Liver (tissue), 9 donors: ENCODE data around the gene WDR45B. TPM values are rescaled to one million over a fixed set of nuclear protein-coding genes. Genes with fewer than 3 reads are reported as not detected.

ENCODE experiments used
- DNase-seq: peaks from one replicate; pipeline ENCODE4 v3.0.0-alpha.2; 2017; ENCODE audit warnings: low spot score
- H3K27ac ChIP-seq, 2 donors: one replicate each; pipeline ENCODE4 v1.7.0; 2013; ENCODE audit warnings: inconsistent platforms in 2 of 2, low read length in 2 of 2, control low read depth in 1 of 2, low read depth in 1 of 2, mild to moderate bottlenecking in 1 of 2
- H3K27me3 ChIP-seq, 4 donors: one replicate each; pipeline versions ENCODE4 v1.6.1 to v1.7.0; 2013; ENCODE audit warnings: low read length in 3 of 4, inconsistent platforms in 1 of 4, mild to moderate bottlenecking in 1 of 4, moderate library complexity in 1 of 4; ENCODE audit not compliant: control insufficient read depth in 4 of 4, insufficient read depth in 4 of 4
- H3K36me3 ChIP-seq, 4 donors: one replicate each; pipeline versions ENCODE4 v1.6.1 to v1.7.0; 2013; ENCODE audit warnings: low read length in 3 of 4, mild to moderate bottlenecking in 3 of 4, low read depth in 1 of 4, moderate library complexity in 1 of 4; ENCODE audit not compliant: control insufficient read depth in 4 of 4, insufficient read depth in 3 of 4
- H3K4me1 ChIP-seq, 4 donors: one replicate each; pipeline versions ENCODE4 v1.6.1 to v1.7.0; 2013; ENCODE audit warnings: low read length in 3 of 4, mild to moderate bottlenecking in 3 of 4, moderate library complexity in 1 of 4; ENCODE audit not compliant: control insufficient read depth in 4 of 4, insufficient read depth in 4 of 4
- H3K4me3 ChIP-seq, 3 donors: one replicate each; pipeline versions ENCODE4 v1.6.1 to v1.7.0; 2013; ENCODE audit warnings: low read length in 3 of 3, control low read depth in 1 of 3, low read depth in 1 of 3, mild to moderate bottlenecking in 1 of 3
- H3K9ac ChIP-seq, 2 donors: one replicate each; pipeline ENCODE4 v1.7.0; 2013; ENCODE audit warnings: low read length in 2 of 2, mild to moderate bottlenecking in 2 of 2, moderate library complexity in 2 of 2, control low read depth in 1 of 2, low read depth in 1 of 2
- H3K9me3 ChIP-seq, 4 donors: one replicate each; pipeline versions ENCODE4 v1.6.1 to v1.7.0; 2013; ENCODE audit warnings: low read length in 3 of 4; ENCODE audit not compliant: control insufficient read depth in 4 of 4
- ATF3 ChIP-seq: IDR thresholded peaks from 2 replicates; pipeline ENCODE4 v1.6.1; 2016; ENCODE audit warnings: antibody characterized with exemption
- CTCF ChIP-seq: fragments of 150-350 bp; IDR thresholded peaks from 2 replicates; pipeline ENCODE4 v1.5.1; 2017; ENCODE audit warnings: improper control_type of control experiment, low read depth, low read length; ENCODE audit not compliant: missing input control
- EGR1 ChIP-seq, 2 donors: IDR thresholded peaks; 2 replicates each; pipeline ENCODE4 v1.6.1; 2016 to 2018; ENCODE audit warnings: antibody characterized with exemption in 2 of 2, low read depth in 2 of 2
- FOXA1 ChIP-seq: IDR thresholded peaks from 2 replicates; pipeline ENCODE4 v1.6.1; 2016; ENCODE audit warnings: antibody characterized with exemption
- FOXA2 ChIP-seq: IDR thresholded peaks from 2 replicates; pipeline ENCODE4 v1.6.1; 2016; ENCODE audit warnings: antibody characterized with exemption
- GABPA ChIP-seq, 2 donors: IDR thresholded peaks in 1 of 2; conservative IDR thresholded peaks in 1 of 2; 2 replicates each; pipeline ENCODE4 v1.6.1; 2016; ENCODE audit warnings: antibody characterized with exemption in 2 of 2, mild to moderate bottlenecking in 1 of 2, moderate library complexity in 1 of 2
- HNF4A ChIP-seq, 2 donors: conservative IDR thresholded peaks; 2 replicates each; pipeline ENCODE4 v1.6.1; 2016; ENCODE audit warnings: antibody characterized with exemption in 2 of 2, mild to moderate bottlenecking in 2 of 2
- HNF4G ChIP-seq: IDR thresholded peaks from 2 replicates; pipeline ENCODE4 v1.6.1; 2016; ENCODE audit warnings: antibody characterized with exemption
- JUND ChIP-seq, 2 donors: IDR thresholded peaks; 2 replicates each; pipeline ENCODE4 v1.6.1; 2016; ENCODE audit warnings: antibody characterized with exemption in 2 of 2
- MAX ChIP-seq: IDR thresholded peaks from 2 replicates; pipeline ENCODE4 v1.6.1; 2016; ENCODE audit warnings: antibody characterized with exemption
- NR2F2 ChIP-seq: IDR thresholded peaks from 2 replicates; pipeline ENCODE4 v1.6.1; 2016; ENCODE audit warnings: antibody characterized with exemption
- RAD21 ChIP-seq, 2 donors: IDR thresholded peaks; 2 replicates each; pipeline ENCODE4 v1.6.1; 2016; ENCODE audit warnings: antibody characterized with exemption in 2 of 2, mild to moderate bottlenecking in 2 of 2
- REST ChIP-seq: IDR thresholded peaks from 2 replicates; pipeline ENCODE4 v1.6.1; 2016; ENCODE audit warnings: antibody characterized with exemption, mild to moderate bottlenecking
- RXRA ChIP-seq, 2 donors: IDR thresholded peaks; 2 replicates each; pipeline ENCODE4 v1.6.1; 2017 to 2018; ENCODE audit warnings: antibody characterized with exemption in 2 of 2, mild to moderate bottlenecking in 1 of 2
- SP1 ChIP-seq: IDR thresholded peaks from 2 replicates; pipeline ENCODE4 v1.6.1; 2018; ENCODE audit warnings: antibody characterized with exemption, mild to moderate bottlenecking
- TAF1 ChIP-seq: conservative IDR thresholded peaks from 2 replicates; pipeline ENCODE4 v1.6.1; 2016; ENCODE audit warnings: antibody characterized with exemption, mild to moderate bottlenecking
- YY1 ChIP-seq: IDR thresholded peaks from 2 replicates; pipeline ENCODE4 v1.6.1; 2016; ENCODE audit warnings: antibody characterized with exemption, mild to moderate bottlenecking
- WGBS: extraction: QIAGEN DNeasy Blood & Tissue Kit; methylation state at CpG from one replicate; pipeline ENCODE4 v1.1.7; 2013; 5-methylcytosine and 5-hydroxymethylcytosine counted together
- polyA plus RNA-seq, 2 donors: library from polyadenylated mRNA; stranded (reverse) in 1 of 2; unstranded in 1 of 2; fragments of 200-250 nt in 1 of 2; fragments of >200 nt in 1 of 2; fragmentation: Nextera tagmentation in 1 of 2; extraction: Ambion mirVana in 1 of 2; gene quantifications; one replicate each; pipeline versions ENCODE4 v1.2.1 to v1.2.3, GENCODE V29; 2013 to 2015
- total RNA-seq, 2 donors: library from RNA; depleted of rRNA; stranded (reverse); fragments of >200 nt; gene quantifications; one replicate each; pipeline ENCODE4 v1.2.3, GENCODE V29; 2014
- donor health status: healthy.
- donor health status: healthy.
- donor health status: healthy.
- donor health status: healthy.
- donor health status: healthy.

The WDR45B gene
- total and polyA plus RNA-seq, 4 donors = 25.4 to 40.9 (median 29.2) TPM

- H3K9ac ChIP-seq = no peak overlapping the region
- no peak for DNase-seq
- H3K4me3 ChIP-seq = no peak overlapping the region
- H3K9me3 ChIP-seq = no peaks in the 10 kb centered on the region
- H3K36me3 ChIP-seq = peaks cover 0 to 21% (median 6%) of the 10 kb centered on the region in 4 donors
- WGBS = 97% methylated on average over 36 of the region's 36 CpGs
- H3K4me1 ChIP-seq = peaks cover 0 to 6% (median 4%) of the 10 kb centered on the region in 4 donors
- no peaks in the 10 kb centered on the region for H3K27me3 ChIP-seq
- TF ChIP-seq ATF3 (no peak), FOXA1 (no peak), REST (no peak), GABPA (IDR thresholded peaks at IDR 0.05 in 1 of 2, conservative IDR thresholded peaks at IDR 0.05 in 1 of 2) (no peak), YY1 (no peak), RAD21 (IDR thresholded peaks at IDR 0.05) (no peak), SP1 (no peak), RXRA (IDR thresholded peaks at IDR 0.05) (no peak), MAX (no peak), TAF1 (no peak), JUND (IDR thresholded peaks at IDR 0.05) (no peak), HNF4A (conservative IDR thresholded peaks at IDR 0.05) (no peak), CTCF (no peak), HNF4G (no peak), EGR1 (IDR thresholded peaks at IDR 0.05; ENCODE audit: low read depth in 2 of 2) (no peak), NR2F2 (no peak)
- H3K27ac ChIP-seq = no peak overlapping the region
Observed at GRCh38 chr17:82658796-82659452, 10.7 kb upstream of the WDR45B start.

- DNase-seq = no peak
- Histone ChIP-seq H3K4me3 (no peak overlapping the region), H3K9ac (no peak overlapping the region), H3K27ac (no peak overlapping the region), H3K4me1 (peaks cover 0 to 6% (median 4%) of the 10 kb centered on the region in 4 donors), H3K9me3 (no peaks in the 10 kb centered on the region), H3K27me3 (no peaks in the 10 kb centered on the region), H3K36me3 (peaks cover 0 to 21% (median 6%) of the 10 kb centered on the region in 4 donors)
- TF ChIP-seq HNF4G = no peak
- TF ChIP-seq MAX = no peak
- no peak for TF ChIP-seq ATF3
- TF ChIP-seq SP1 = no peak
- no peak for TF ChIP-seq FOXA2
- TF ChIP-seq RAD21 (IDR thresholded peaks at IDR 0.05) = no peak
- no peak for TF ChIP-seq NR2F2
- TF ChIP-seq CTCF = no peak
- TF ChIP-seq GABPA (IDR thresholded peaks at IDR 0.05 in 1 of 2, conservative IDR thresholded peaks at IDR 0.05 in 1 of 2) = no peak
- no peak for TF ChIP-seq REST
- no peak for TF ChIP-seq EGR1 (IDR thresholded peaks at IDR 0.05; ENCODE audit: low read depth in 2 of 2)
- 95% methylated on average over 23 of the region's 23 CpGs for WGBS
Observed at GRCh38 chr17:82658331-82658730, 10.1 kb upstream of the WDR45B start.
